Measurements from ENCODE around the gene NCKAP5.

GRCh38 chr2:133085646-133086045 is 482.6 kb downstream of the NCKAP5 start:
- TF ChIP-seq POLR2A (IDR thresholded peaks at IDR 0.05; ENCODE audit: low read depth, low read length) (no peak), TAF1 (IDR thresholded peaks at IDR 0.05; ENCODE audit: borderline replicate concordance, low read depth, low read length) (no peak), POLR2AphosphoS5 (IDR thresholded peaks at IDR 0.05; ENCODE audit: low read depth, low read length) (no peak)

Measured in GM12892 (cell line).